ENCODE results near the gene RBM43.

DNA sequence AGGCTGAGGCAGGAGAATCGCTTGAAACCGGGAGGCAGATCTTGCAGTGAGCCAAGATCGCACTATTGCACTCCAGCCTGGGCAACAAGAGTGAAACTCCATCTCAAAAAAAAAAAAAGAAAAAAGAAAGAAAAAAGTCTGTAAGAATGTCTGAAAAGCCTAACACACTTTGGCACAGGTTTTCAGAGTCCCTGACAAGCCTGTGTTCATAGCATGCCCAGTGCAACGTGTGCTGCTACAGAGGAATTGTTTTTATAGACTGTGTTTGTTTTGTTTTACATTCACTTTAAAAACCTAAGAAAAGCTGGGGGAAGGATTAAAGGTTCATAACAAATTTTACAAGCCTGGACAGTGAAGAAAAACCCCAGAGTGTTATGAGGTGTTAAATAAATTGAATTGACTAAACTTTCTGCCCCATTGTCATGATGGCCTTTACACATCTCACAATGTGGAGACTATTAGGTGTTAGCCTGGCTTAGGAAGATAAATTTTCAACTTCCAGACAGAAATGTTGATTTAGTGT, 55.2 kb downstream of the RBM43 start:
- TF ChIP-seq POLR2A (IDR thresholded peaks at IDR 0.05), result no peak
- TF ChIP-seq, protein P1, sequence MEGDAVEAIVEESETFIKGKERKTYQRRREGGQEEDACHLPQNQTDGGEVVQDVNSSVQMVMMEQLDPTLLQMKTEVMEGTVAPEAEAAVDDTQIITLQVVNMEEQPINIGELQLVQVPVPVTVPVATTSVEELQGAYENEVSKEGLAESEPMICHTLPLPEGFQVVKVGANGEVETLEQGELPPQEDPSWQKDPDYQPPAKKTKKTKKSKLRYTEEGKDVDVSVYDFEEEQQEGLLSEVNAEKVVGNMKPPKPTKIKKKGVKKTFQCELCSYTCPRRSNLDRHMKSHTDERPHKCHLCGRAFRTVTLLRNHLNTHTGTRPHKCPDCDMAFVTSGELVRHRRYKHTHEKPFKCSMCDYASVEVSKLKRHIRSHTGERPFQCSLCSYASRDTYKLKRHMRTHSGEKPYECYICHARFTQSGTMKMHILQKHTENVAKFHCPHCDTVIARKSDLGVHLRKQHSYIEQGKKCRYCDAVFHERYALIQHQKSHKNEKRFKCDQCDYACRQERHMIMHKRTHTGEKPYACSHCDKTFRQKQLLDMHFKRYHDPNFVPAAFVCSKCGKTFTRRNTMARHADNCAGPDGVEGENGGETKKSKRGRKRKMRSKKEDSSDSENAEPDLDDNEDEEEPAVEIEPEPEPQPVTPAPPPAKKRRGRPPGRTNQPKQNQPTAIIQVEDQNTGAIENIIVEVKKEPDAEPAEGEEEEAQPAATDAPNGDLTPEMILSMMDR (IDR thresholded peaks at IDR 0.05), result no peak
